HUES48 (cell line): ENCODE results near the gene LRRC71.

Source experiments
- H3K27ac ChIP-seq: one replicate; pipeline ENCODE4 v1.7.0; 2013; ENCODE audit warnings: low read depth, low read length, inconsistent platforms
- H3K27me3 ChIP-seq: 2 replicates; pipeline ENCODE4 v1.6.1; 2013; ENCODE audit warnings: mild to moderate bottlenecking, low read length; ENCODE audit not compliant: control insufficient read depth, insufficient read depth
- H3K36me3 ChIP-seq: 2 replicates; pipeline ENCODE4 v1.6.1; 2013; ENCODE audit warnings: low read length; ENCODE audit not compliant: control insufficient read depth, insufficient read depth
- H3K4me1 ChIP-seq: 2 replicates; pipeline ENCODE4 v1.6.1; 2013; ENCODE audit warnings: mild to moderate bottlenecking, low read length; ENCODE audit not compliant: control insufficient read depth, insufficient read depth
- H3K4me3 ChIP-seq: 2 replicates; pipeline ENCODE4 v1.5.1; 2013; ENCODE audit warnings: mild to moderate bottlenecking, low read depth, low read length
- H3K9ac ChIP-seq: 2 replicates; pipeline ENCODE4 v1.6.1; 2013; ENCODE audit warnings: mild to moderate bottlenecking, low read depth, low read length, moderate library complexity
- H3K9me3 ChIP-seq: 2 replicates; pipeline ENCODE4 v1.6.1; 2013; ENCODE audit warnings: low read length; ENCODE audit not compliant: control insufficient read depth, insufficient read depth

LRRC71 gene

GRCh38 chr1:156892190-156893047, 28.0 kb upstream of the LRRC71 start:
- Histone ChIP-seq H3K27me3 (peaks cover 64% of the 10 kb centered on the region), H3K4me1 (peaks cover 11% of the 10 kb centered on the region), H3K9ac (no peak overlapping the region), H3K9me3 (no peaks in the 10 kb centered on the region), H3K4me3 (peak overlapping the region; percentile 51), H3K27ac (no peak overlapping the region), H3K36me3 (no peaks in the 10 kb centered on the region)

- Histone ChIP-seq H3K36me3 (no peaks in the 10 kb centered on the region), H3K4me3 (peak within 1 kb of the TSS; percentile 51), H3K4me1 (peaks cover 7% of the 10 kb centered on the region), H3K9me3 (no peaks in the 10 kb centered on the region), H3K27ac (no peak within 1 kb of the TSS), H3K9ac (no peak within 1 kb of the TSS), H3K27me3 (peaks cover 59% of the 10 kb centered on the region)
Observed at GRCh38 chr1:156893048-156893953, 27.1 kb upstream of the LRRC71 start, which contains the start of gene PEAR1. TSS of gene PEAR1 (plus strand) at chr1:156893718. CDS start at chr1:156903927, 10,209 bp downstream.

GRCh38 chr1:156894001-156894400, 26.4 kb upstream of the LRRC71 start:
- Histone ChIP-seq H3K4me1 (peaks cover 7% of the 10 kb centered on the region), H3K9me3 (no peaks in the 10 kb centered on the region), H3K36me3 (no peaks in the 10 kb centered on the region), H3K9ac (no peak overlapping the region), H3K27ac (no peak overlapping the region), H3K27me3 (peaks cover 53% of the 10 kb centered on the region), H3K4me3 (peak overlapping the region; percentile 51; the same call in 1 of the 2 replicates)

GRCh38 chr1:156894711-156895454, 25.5 kb upstream of the LRRC71 start:
- Histone ChIP-seq H3K4me1 (peaks cover 7% of the 10 kb centered on the region), H3K4me3 (no peak overlapping the region), H3K36me3 (no peaks in the 10 kb centered on the region), H3K27me3 (peaks cover 52% of the 10 kb centered on the region), H3K9me3 (no peaks in the 10 kb centered on the region), H3K9ac (no peak overlapping the region), H3K27ac (no peak overlapping the region)

- H3K27ac ChIP-seq, result no peak overlapping the region
- H3K9ac ChIP-seq, result no peak overlapping the region
Observed at GRCh38 chr1:156895455-156895812, 25.0 kb upstream of the LRRC71 start.

GRCh38 chr1:156895927-156896326, 24.5 kb upstream of the LRRC71 start:
- Histone ChIP-seq H3K36me3 (no peaks in the 10 kb centered on the region), H3K27me3 (peaks cover 46% of the 10 kb centered on the region), H3K9me3 (no peaks in the 10 kb centered on the region), H3K27ac (no peak overlapping the region), H3K4me1 (peaks cover 7% of the 10 kb centered on the region), H3K9ac (no peak overlapping the region), H3K4me3 (no peak overlapping the region)

More at GRCh38 chr1:156895455-156895812, 25.0 kb upstream of the LRRC71 start:
- H3K36me3 ChIP-seq, result no peaks in the 10 kb centered on the region
- H3K27me3 ChIP-seq, result peaks cover 49% of the 10 kb centered on the region
- H3K9me3 ChIP-seq, result no peaks in the 10 kb centered on the region
- H3K4me1 ChIP-seq, result peaks cover 7% of the 10 kb centered on the region
- H3K4me3 ChIP-seq, result no peak overlapping the region

- Histone ChIP-seq H3K4me3 (no peak overlapping the region), H3K36me3 (no peaks in the 10 kb centered on the region), H3K27me3 (peaks cover 40% of the 10 kb centered on the region), H3K27ac (peak overlapping the region; percentile 68), H3K4me1 (peaks cover 7% of the 10 kb centered on the region), H3K9ac (0 out of 2 replicates have a peak overlapping the region, but pooled peaks have one; percentile 3), H3K9me3 (no peaks in the 10 kb centered on the region)
Observed at GRCh38 chr1:156896490-156897033, 23.9 kb upstream of the LRRC71 start.

- Histone ChIP-seq H3K9ac (0 out of 2 replicates have a peak overlapping the region, but pooled peaks have one; percentile 3), H3K27ac (peak overlapping the region; percentile 68), H3K36me3 (no peaks in the 10 kb centered on the region), H3K27me3 (peaks cover 33% of the 10 kb centered on the region), H3K4me1 (peaks cover 7% of the 10 kb centered on the region), H3K9me3 (no peaks in the 10 kb centered on the region), H3K4me3 (no peak overlapping the region)
Observed at GRCh38 chr1:156897078-156897825, 23.2 kb upstream of the LRRC71 start.

GRCh38 chr1:156898161-156898566, 22.3 kb upstream of the LRRC71 start:
- Histone ChIP-seq H3K36me3 (no peaks in the 10 kb centered on the region), H3K27ac (no peak overlapping the region), H3K4me3 (no peak overlapping the region), H3K4me1 (peaks cover 7% of the 10 kb centered on the region), H3K27me3 (peaks cover 24% of the 10 kb centered on the region), H3K9me3 (no peaks in the 10 kb centered on the region), H3K9ac (no peak overlapping the region)
